ENCODE data around the gene CTSL. TPM values are rescaled to one million over a fixed set of nuclear protein-coding genes. Genes with fewer than 3 reads are reported as not detected.

CTSL gene
- total RNA-seq, 3 donors from 2014 or later (not counting 1 experiment from before 2014, with no cell fraction given): 1.2 to 4.4 (median 1.2) TPM

GRCh38 chr9:87729246-87729645 is 3.3 kb downstream of the CTSL start:
- Mint-ChIP-seq H3K9me3 (no peaks in the 10 kb centered on the region), H3K36me3 (no peaks in the 10 kb centered on the region), H3K4me3 (no peak overlapping the region), H3K27ac (no peak overlapping the region), H3K4me1 (peaks cover 8 to 11% of the 10 kb centered on the region in 2 donors), H3K27me3 (ENCODE audit: low read depth in 2 of 2) (peaks cover 33 to 51% of the 10 kb centered on the region in 2 donors)
- intact Hi-C loops (cut with micrococcal nuclease): no loop called here
- DNase-seq: no peak
- Histone ChIP-seq H3K4me1 (ENCODE audit: control insufficient read depth, insufficient read depth, low read length) (peaks cover 12% of the 10 kb centered on the region), H3K27ac (ENCODE audit: low read length) (no peak overlapping the region), H3K36me3 (ENCODE audit: control insufficient read depth, insufficient read depth, low read length) (no peaks in the 10 kb centered on the region), H3K4me3 (ENCODE audit: low read length) (no peak overlapping the region), H3K9me3 (ENCODE audit: control insufficient read depth, insufficient read depth, low read length) (no peaks in the 10 kb centered on the region), H3K27me3 (ENCODE audit: control insufficient read depth, insufficient read depth, low read length) (peaks cover 15% of the 10 kb centered on the region)
- ATAC-seq: no peak
- no peak for TF ChIP-seq CTCF (IDR thresholded peaks at IDR 0.05)
- 100% methylated on average over 1 of the region's 2 CpGs for WGBS (ENCODE audit: insufficient coverage)

DNA sequence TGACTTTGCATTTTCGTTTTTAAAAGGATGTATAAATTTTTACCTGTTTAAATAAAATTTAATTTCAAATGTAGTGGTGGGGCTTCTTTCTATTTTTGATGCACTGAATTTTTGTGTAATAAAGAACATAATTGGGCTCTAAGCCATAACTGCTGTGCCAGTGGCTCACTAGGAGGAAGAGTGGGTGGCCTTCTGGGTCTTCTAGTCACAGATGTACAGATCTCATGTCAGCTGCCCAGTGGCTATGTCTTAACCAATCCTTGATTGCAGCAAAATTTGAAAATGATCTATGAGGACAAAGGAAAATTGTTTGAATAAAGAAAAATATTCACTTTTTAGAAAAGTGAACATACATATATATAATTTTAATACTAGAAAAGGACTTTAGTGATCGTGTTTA is 5.4 kb downstream of the CTSL start:
- Mint-ChIP-seq H3K9me3 (no peaks in the 10 kb centered on the region), H3K36me3 (no peaks in the 10 kb centered on the region), H3K4me3 (no peak overlapping the region), H3K4me1 (peaks cover 0 to 3% of the 10 kb centered on the region in 2 donors), H3K27ac (no peak overlapping the region), H3K27me3 (ENCODE audit: low read depth in 2 of 2) (peaks cover 28 to 42% of the 10 kb centered on the region in 2 donors)
- DNase-seq (no peak), ATAC-seq (no peak)
- no peak overlapping the region for H3K27ac ChIP-seq (ENCODE audit: low read length)
- 92% methylated on average over 1 of the region's 2 CpGs for WGBS (ENCODE audit: insufficient coverage)
- H3K4me1 ChIP-seq (ENCODE audit: control insufficient read depth, insufficient read depth, low read length): peaks cover 2% of the 10 kb centered on the region
- intact Hi-C loops (cut with micrococcal nuclease): no loop called here
- H3K9me3 ChIP-seq (ENCODE audit: control insufficient read depth, insufficient read depth, low read length): no peaks in the 10 kb centered on the region
- H3K4me3 ChIP-seq (ENCODE audit: low read length): no peak overlapping the region
- H3K27me3 ChIP-seq (ENCODE audit: control insufficient read depth, insufficient read depth, low read length): peaks cover 8% of the 10 kb centered on the region
- TF ChIP-seq CTCF (IDR thresholded peaks at IDR 0.05): no peak
- no peaks in the 10 kb centered on the region for H3K36me3 ChIP-seq (ENCODE audit: control insufficient read depth, insufficient read depth, low read length)

- peaks cover 4% of the 10 kb centered on the region for H3K27me3 ChIP-seq (ENCODE audit: control insufficient read depth, insufficient read depth, low read length)
- Mint-ChIP-seq H3K27me3 (ENCODE audit: low read depth in 2 of 2) (peaks cover 22 to 45% of the 10 kb centered on the region in 2 donors), H3K36me3 (no peaks in the 10 kb centered on the region), H3K27ac (no peak overlapping the region), H3K4me3 (no peak overlapping the region), H3K9me3 (no peaks in the 10 kb centered on the region), H3K4me1 (no peaks in the 10 kb centered on the region)
- intact Hi-C loops (cut with micrococcal nuclease): no loop called here
- H3K36me3 ChIP-seq (ENCODE audit: control insufficient read depth, insufficient read depth, low read length): no peaks in the 10 kb centered on the region
- no peaks in the 10 kb centered on the region for H3K9me3 ChIP-seq (ENCODE audit: control insufficient read depth, insufficient read depth, low read length)
- no CpG with 5 or more reads among the region's 1 CpG for WGBS (ENCODE audit: insufficient coverage)
- H3K4me1 ChIP-seq (ENCODE audit: control insufficient read depth, insufficient read depth, low read length): no peaks in the 10 kb centered on the region
- TF ChIP-seq CTCF (IDR thresholded peaks at IDR 0.05): no peak
- H3K4me3 ChIP-seq (ENCODE audit: low read length): no peak overlapping the region
- no peak for ATAC-seq
- H3K27ac ChIP-seq (ENCODE audit: low read length): no peak overlapping the region
- DNase-seq: no peak
These were observed 6.4 kb downstream of the CTSL start for GRCh38 chr9:87732344-87732743.

GRCh38 chr9:87732756-87733155 is 6.8 kb downstream of the CTSL start:
- intact Hi-C loops (cut with micrococcal nuclease): no loop called here
- H3K9me3 ChIP-seq (ENCODE audit: control insufficient read depth, insufficient read depth, low read length): no peaks in the 10 kb centered on the region
- H3K27me3 ChIP-seq (ENCODE audit: control insufficient read depth, insufficient read depth, low read length): peaks cover 2% of the 10 kb centered on the region
- TF ChIP-seq CTCF (IDR thresholded peaks at IDR 0.05): no peak
- Mint-ChIP-seq H3K27me3 (ENCODE audit: low read depth in 2 of 2) (peaks cover 20 to 45% of the 10 kb centered on the region in 2 donors), H3K9me3 (no peaks in the 10 kb centered on the region), H3K36me3 (no peaks in the 10 kb centered on the region), H3K4me3 (no peak overlapping the region), H3K27ac (no peak overlapping the region), H3K4me1 (no peaks in the 10 kb centered on the region)
- WGBS (ENCODE audit: insufficient coverage): 85% methylated on average over 3 of the region's 3 CpGs
- no peaks in the 10 kb centered on the region for H3K4me1 ChIP-seq (ENCODE audit: control insufficient read depth, insufficient read depth, low read length)
- ATAC-seq (no peak), DNase-seq (no peak)
- no peak overlapping the region for H3K27ac ChIP-seq (ENCODE audit: low read length)
- no peaks in the 10 kb centered on the region for H3K36me3 ChIP-seq (ENCODE audit: control insufficient read depth, insufficient read depth, low read length)
- no peak overlapping the region for H3K4me3 ChIP-seq (ENCODE audit: low read length)
